ENCODE data around the gene MSANTD2. TPM values are rescaled to one million over a fixed set of nuclear protein-coding genes. Genes with fewer than 3 reads are reported as not detected.

The MSANTD2 gene
- total and polyA plus RNA-seq, 2 experiments from 2014 or later: 18.7 to 34.4 TPM

GRCh38 chr11:124719534-124719933 is 80.7 kb downstream of the MSANTD2 start:
- H3K27me3 Mint-ChIP-seq (ENCODE audit: insufficient read depth, low read depth, poor library complexity): peaks cover 85% of the 10 kb centered on the region
- no peak overlapping the region for H3K27ac ChIP-seq (ENCODE audit: low read depth)
- TF ChIP-seq ZNF462 (CRISPR knock-in tag; IDR thresholded peaks at IDR 0.05) (no peak), EZH2phosphoT487 (IDR thresholded peaks at IDR 0.05; ENCODE audit: unreplicated experiment) (no peak), ZNF114 (CRISPR knock-in tag; IDR thresholded peaks at IDR 0.05) (no peak), ZNF331 (CRISPR knock-in tag; IDR thresholded peaks at IDR 0.05; ENCODE audit: low read depth) (no peak), EZH2 (IDR thresholded peaks at IDR 0.05; ENCODE audit: low read depth, unreplicated experiment) (no peak), NANOG (IDR thresholded peaks at IDR 0.05; ENCODE audit: borderline replicate concordance) (no peak), POLR2AphosphoS5 (IDR thresholded peaks at IDR 0.05; ENCODE audit: low read depth) (no peak), STAT1 (IDR thresholded peaks at IDR 0.05; ENCODE audit: unreplicated experiment) (no peak), CREB1 (CRISPR knock-in tag; IDR thresholded peaks at IDR 0.05; ENCODE audit: low read depth) (no peak), CTCF (conservative IDR thresholded peaks at IDR 0.05; ENCODE audit: low read depth in 2 of 2) (no peak), JUNB (IDR thresholded peaks at IDR 0.05; ENCODE audit: unreplicated experiment) (no peak), REST (IDR thresholded peaks at IDR 0.05; ENCODE audit: unreplicated experiment) (no peak), ETS1 (IDR thresholded peaks at IDR 0.05) (no peak)
- no peaks in the 10 kb centered on the region; the same call in none of the 2 replicates for H4K20me1 ChIP-seq (replicated peaks; ENCODE audit: insufficient read depth)
- no peak for DNase-seq (ENCODE audit: low spot score)
- no peak overlapping the region for H3K4me2 ChIP-seq
- no peak overlapping the region for H3K27ac Mint-ChIP-seq
- no peak for ATAC-seq
- H3F3A ChIP-seq (replicated peaks; ENCODE audit: low read depth): no peaks in the 10 kb centered on the region
- peaks cover 45% of the 10 kb centered on the region for H3K4me1 Mint-ChIP-seq
- H3K9me3 Mint-ChIP-seq: no peaks in the 10 kb centered on the region
- peaks cover 20% of the 10 kb centered on the region; the same call in 1 of the 2 replicates for H3K4me1 ChIP-seq (ENCODE audit: insufficient read depth)
- no peak overlapping the region for H3K4me3 Mint-ChIP-seq
- no peaks in the 10 kb centered on the region for H3K36me3 Mint-ChIP-seq (ENCODE audit: low read depth)
- H3K27me3 ChIP-seq (ENCODE audit: insufficient read depth): peaks cover 100% of the 10 kb centered on the region
- no peaks in the 10 kb centered on the region for H3K79me2 ChIP-seq (replicated peaks; ENCODE audit: insufficient read depth)
- 0 out of 2 replicates have a peak overlapping the region, but pooled peaks have one; percentile 76 for H3K4me3 ChIP-seq
- H2AFZ ChIP-seq: no peak overlapping the region
- no peaks in the 10 kb centered on the region for H3K9me2 ChIP-seq (ENCODE audit: insufficient read depth)
- no peaks in the 10 kb centered on the region for H3K36me3 ChIP-seq (ENCODE audit: insufficient read depth)
